PFSK-1 (cell line): ENCODE measurements around the gene SCGB1D4.

Experiments used
- FOXP2 ChIP-seq: optimal IDR thresholded peaks from 2 replicates; pipeline ENCODE3; 2011; ENCODE audit warnings: borderline replicate concordance, control low read depth, inconsistent platforms; ENCODE audit not compliant: insufficient read depth; ENCODE audit errors: extremely low read length, extremely low read depth
- POLR2AphosphoS5 ChIP-seq: IDR thresholded peaks from 2 replicates; pipeline ENCODE4 v1.6.1; 2012; ENCODE audit warnings: low read depth, mild to moderate bottlenecking, control low read depth, low read length, moderate library complexity
- SIN3A ChIP-seq: IDR thresholded peaks from 2 replicates; pipeline ENCODE4 v1.6.1; 2012; ENCODE audit warnings: mild to moderate bottlenecking, low read length, moderate library complexity, borderline replicate concordance; ENCODE audit not compliant: insufficient read depth
- TAF1 ChIP-seq: IDR thresholded peaks from 2 replicates; pipeline ENCODE4 v1.6.1; 2012; ENCODE audit warnings: low read length, control low read depth, borderline replicate concordance; ENCODE audit not compliant: insufficient read depth
- TF ChIP-seq, protein P1 (sequence below), 2 experiments: IDR thresholded peaks; 2 replicates each; pipeline versions ENCODE4 v1.6.1 to v1.8.0; 2011 to 2012; ENCODE audit warnings: low read depth in 2 of 2, low read length in 2 of 2, control low read depth in 1 of 2, inconsistent platforms in 1 of 2, mild to moderate bottlenecking in 1 of 2, moderate library complexity in 1 of 2; ENCODE audit not compliant: insufficient read depth in 1 of 2

SCGB1D4 gene

GRCh38 chr11:62338218-62338617 lies 39.3 kb upstream of the SCGB1D4 start:
- no peak for TF ChIP-seq FOXP2

DNA sequence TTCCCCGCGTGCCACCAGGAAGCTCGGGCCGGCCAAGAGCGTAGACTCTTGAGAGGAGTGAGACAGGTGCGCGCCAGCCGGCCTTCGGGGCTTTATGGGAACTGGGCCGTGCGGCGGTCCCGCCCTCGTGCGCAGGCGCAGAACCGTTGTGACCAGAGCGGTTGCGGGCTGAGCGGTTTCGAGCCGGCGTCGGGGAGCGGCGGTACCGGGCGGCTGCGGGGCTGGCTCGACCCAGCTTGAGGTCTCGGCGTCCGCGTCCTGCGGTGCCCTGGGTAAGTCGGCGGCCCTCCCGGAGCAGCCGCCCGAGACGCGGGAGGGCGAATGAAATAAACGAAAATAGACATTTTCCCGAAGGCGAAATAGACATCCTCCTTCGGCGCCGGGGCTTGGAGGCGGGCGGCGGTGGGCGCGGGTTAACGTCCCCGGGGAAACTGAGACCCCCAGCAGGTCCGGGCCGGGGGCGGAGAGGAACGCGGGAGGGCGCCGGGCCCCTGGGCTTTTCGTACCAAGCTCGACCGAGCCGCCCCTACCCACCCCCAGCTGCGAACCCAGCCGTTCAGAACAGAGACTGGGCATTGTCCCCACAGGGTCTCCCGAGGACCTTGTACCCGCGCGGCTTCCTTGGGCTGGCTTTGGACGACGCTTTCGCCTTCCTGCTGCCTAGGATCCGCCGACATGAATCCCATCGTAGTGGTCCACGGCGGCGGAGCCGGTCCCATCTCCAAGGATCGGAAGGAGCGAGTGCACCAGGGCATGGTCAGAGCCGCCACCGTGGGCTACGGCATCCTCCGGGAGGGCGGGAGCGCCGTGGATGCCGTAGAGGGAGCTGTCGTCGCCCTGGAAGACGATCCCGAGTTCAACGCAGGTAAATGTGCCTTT lies 38.7 kb upstream of the SCGB1D4 start, which contains the start of gene ASRGL1:
TSS of gene ASRGL1 (plus strand) at position 146 of the 879 bp plus-strand sequence. CDS start at position 676, 530 bp downstream.
- no peak for TF ChIP-seq FOXP2
- no peak for TF ChIP-seq SIN3A

DNA sequence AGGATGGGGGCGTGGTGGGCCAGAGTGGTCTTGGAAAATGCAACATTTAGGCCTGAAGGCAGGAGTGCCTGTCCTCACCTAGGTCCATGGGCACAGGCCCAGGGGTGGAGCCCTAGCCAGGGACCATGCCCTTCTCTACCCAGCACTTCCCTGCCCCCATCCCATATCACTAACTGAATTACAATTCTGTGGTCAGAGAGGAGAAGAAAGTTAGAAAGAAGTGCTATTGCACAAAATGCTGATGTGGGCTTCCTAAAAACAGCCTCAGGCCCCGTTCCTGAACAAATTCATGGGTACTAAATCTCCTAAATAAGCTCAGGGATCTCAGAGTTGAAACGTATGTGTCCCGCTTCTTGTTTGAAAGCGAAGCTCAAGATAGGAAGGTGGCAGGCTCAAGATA lies 34.9 kb upstream of the SCGB1D4 start:
- TF ChIP-seq TAF1 (no peak), SIN3A (no peak), POLR2AphosphoS5 (no peak), FOXP2 (no peak)
- TF ChIP-seq, protein P1, sequence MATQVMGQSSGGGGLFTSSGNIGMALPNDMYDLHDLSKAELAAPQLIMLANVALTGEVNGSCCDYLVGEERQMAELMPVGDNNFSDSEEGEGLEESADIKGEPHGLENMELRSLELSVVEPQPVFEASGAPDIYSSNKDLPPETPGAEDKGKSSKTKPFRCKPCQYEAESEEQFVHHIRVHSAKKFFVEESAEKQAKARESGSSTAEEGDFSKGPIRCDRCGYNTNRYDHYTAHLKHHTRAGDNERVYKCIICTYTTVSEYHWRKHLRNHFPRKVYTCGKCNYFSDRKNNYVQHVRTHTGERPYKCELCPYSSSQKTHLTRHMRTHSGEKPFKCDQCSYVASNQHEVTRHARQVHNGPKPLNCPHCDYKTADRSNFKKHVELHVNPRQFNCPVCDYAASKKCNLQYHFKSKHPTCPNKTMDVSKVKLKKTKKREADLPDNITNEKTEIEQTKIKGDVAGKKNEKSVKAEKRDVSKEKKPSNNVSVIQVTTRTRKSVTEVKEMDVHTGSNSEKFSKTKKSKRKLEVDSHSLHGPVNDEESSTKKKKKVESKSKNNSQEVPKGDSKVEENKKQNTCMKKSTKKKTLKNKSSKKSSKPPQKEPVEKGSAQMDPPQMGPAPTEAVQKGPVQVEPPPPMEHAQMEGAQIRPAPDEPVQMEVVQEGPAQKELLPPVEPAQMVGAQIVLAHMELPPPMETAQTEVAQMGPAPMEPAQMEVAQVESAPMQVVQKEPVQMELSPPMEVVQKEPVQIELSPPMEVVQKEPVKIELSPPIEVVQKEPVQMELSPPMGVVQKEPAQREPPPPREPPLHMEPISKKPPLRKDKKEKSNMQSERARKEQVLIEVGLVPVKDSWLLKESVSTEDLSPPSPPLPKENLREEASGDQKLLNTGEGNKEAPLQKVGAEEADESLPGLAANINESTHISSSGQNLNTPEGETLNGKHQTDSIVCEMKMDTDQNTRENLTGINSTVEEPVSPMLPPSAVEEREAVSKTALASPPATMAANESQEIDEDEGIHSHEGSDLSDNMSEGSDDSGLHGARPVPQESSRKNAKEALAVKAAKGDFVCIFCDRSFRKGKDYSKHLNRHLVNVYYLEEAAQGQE (IDR thresholded peaks at IDR 0.05; ENCODE audit: insufficient read depth in 1 of 2, low read depth in 2 of 2, low read length in 2 of 2): no peak

- TF ChIP-seq, protein P1 (IDR thresholded peaks at IDR 0.05; ENCODE audit: insufficient read depth in 1 of 2, low read depth in 2 of 2, low read length in 2 of 2): no peak
- no peak for TF ChIP-seq TAF1
- no peak for TF ChIP-seq FOXP2
- TF ChIP-seq SIN3A: no peak
- TF ChIP-seq POLR2AphosphoS5: no peak
Observed at GRCh38 chr11:62324731-62325556, 26.1 kb upstream of the SCGB1D4 start.

- TF ChIP-seq, protein P1 (IDR thresholded peaks at IDR 0.05; ENCODE audit: insufficient read depth in 1 of 2, low read depth in 2 of 2, low read length in 2 of 2): no peak
- no peak for TF ChIP-seq POLR2AphosphoS5
- TF ChIP-seq FOXP2: no peak
- no peak for TF ChIP-seq TAF1
- TF ChIP-seq SIN3A: no peak
Observed at GRCh38 chr11:62322524-62322923, 23.6 kb upstream of the SCGB1D4 start.

DNA sequence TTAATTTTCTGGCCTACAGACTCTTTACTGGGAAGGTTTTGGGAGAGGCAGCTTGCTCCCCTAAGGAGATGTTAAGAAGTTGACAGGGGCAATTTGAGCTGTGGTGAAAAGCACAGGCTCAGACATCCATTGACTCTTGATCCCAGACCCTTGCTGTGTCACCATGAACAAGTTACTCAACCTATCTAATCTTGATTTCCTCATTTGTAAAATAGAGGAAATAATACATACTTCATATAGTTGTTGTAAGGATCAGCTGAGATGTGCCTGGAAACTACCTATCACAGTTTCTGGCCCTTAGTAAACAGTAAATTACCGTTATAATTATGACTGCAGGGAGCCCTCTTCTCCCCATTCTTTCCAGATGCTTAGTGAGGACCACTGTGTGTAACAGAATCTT lies 16.6 kb upstream of the SCGB1D4 start:
- TF ChIP-seq POLR2AphosphoS5 (no peak), TAF1 (no peak), SIN3A (no peak), FOXP2 (no peak)
- TF ChIP-seq, protein P1 (IDR thresholded peaks at IDR 0.05; ENCODE audit: insufficient read depth in 1 of 2, low read depth in 2 of 2, low read length in 2 of 2): no peak
